ENCODE measurements around the gene UBAC2. TPM values are rescaled to one million over a fixed set of nuclear protein-coding genes. Genes with fewer than 3 reads are reported as not detected.

The UBAC2 gene
- polyA plus RNA-seq, 3 donors, result 59.6 to 113 (median 96.7) TPM

- TF ChIP-seq CTCF (IDR thresholded peaks at IDR 0.05), result no peak
- no peaks in the 10 kb centered on the region for H4K20me1 ChIP-seq (ENCODE audit: insufficient read depth, low read length)
- Mint-ChIP-seq H3K9me3 (peaks cover 0 to 12% (median 6%) of the 10 kb centered on the region in 7 donors), H3K36me3 (peaks cover 51 to 52% of the 10 kb centered on the region in 2 donors), H3K4me3 (no peak overlapping the region), H3K27me3 (ENCODE audit: low read depth in 3 of 3) (peaks cover 0 to 4% (median 0%) of the 10 kb centered on the region in 3 donors), H3K27ac (peak overlapping the region in 2 of 7 donors; percentile 62 to 63), H3K4me1 (peaks cover 57% of the 10 kb centered on the region)
- H3K9ac ChIP-seq (ENCODE audit: insufficient read depth, low read length, poor library complexity, severe bottlenecking), result no peak overlapping the region
- intact Hi-C loops (cut with micrococcal nuclease), result no loop called here
- no peak overlapping the region for H2AFZ ChIP-seq (ENCODE audit: insufficient read depth, low read depth, low read length, poor library complexity, severe bottlenecking)
- H3K27ac ChIP-seq (ENCODE audit: low read depth in 1 of 2, low read length in 2 of 2), result no peak overlapping the region
- no peaks in the 10 kb centered on the region for H3K27me3 ChIP-seq (ENCODE audit: control insufficient read depth in 2 of 2, insufficient read depth in 2 of 2, low read length in 2 of 2)
- no peak overlapping the region for H3K4me2 ChIP-seq (replicated peaks; ENCODE audit: extremely low read depth, low read length, poor library complexity, severe bottlenecking)
- WGBS (ENCODE audit: insufficient coverage), result 100% methylated on average over 1 of the region's 2 CpGs
- no peak overlapping the region for H3K4me3 ChIP-seq (replicated peaks in 1 of 3; ENCODE audit: low read depth in 2 of 3, low read length in 3 of 3)
- peaks cover 44 to 49% of the 10 kb centered on the region in 2 donors for H3K4me1 ChIP-seq (ENCODE audit: control insufficient read depth in 1 of 2, insufficient read depth in 2 of 2, low read length in 2 of 2)
- peaks cover 0 to 12% of the 10 kb centered on the region in 2 donors for H3K36me3 ChIP-seq (replicated peaks in 1 of 2; ENCODE audit: control insufficient read depth in 1 of 2, insufficient read depth in 2 of 2, low read length in 2 of 2)
- H3K9me3 ChIP-seq (replicated peaks in 1 of 2; ENCODE audit: control insufficient read depth in 1 of 2, insufficient read depth in 1 of 2, low read length in 2 of 2), result peaks cover 4 to 5% of the 10 kb centered on the region in 2 donors
- no peak for DNase-seq
- H3K79me2 ChIP-seq (ENCODE audit: insufficient read depth, low read length), result peaks cover 71% of the 10 kb centered on the region
These were observed 72.5 kb downstream of the UBAC2 start for GRCh38 chr13:99273128-99273527.

- no peak for DNase-seq
- Histone ChIP-seq H3K27ac (ENCODE audit: low read depth in 1 of 2, low read length in 2 of 2) (peak overlapping the region in 1 of 2 donors; percentile 27), H3K4me1 (ENCODE audit: control insufficient read depth in 1 of 2, insufficient read depth in 2 of 2, low read length in 2 of 2) (peaks cover 61 to 63% of the 10 kb centered on the region in 2 donors), H3K4me3 (replicated peaks in 1 of 3; ENCODE audit: low read depth in 2 of 3, low read length in 3 of 3) (no peak overlapping the region), H3K36me3 (replicated peaks in 1 of 2; ENCODE audit: control insufficient read depth in 1 of 2, insufficient read depth in 2 of 2, low read length in 2 of 2) (peaks cover 0 to 7% of the 10 kb centered on the region in 2 donors), H3K4me2 (replicated peaks; ENCODE audit: extremely low read depth, low read length, poor library complexity, severe bottlenecking) (no peak overlapping the region), H3K79me2 (ENCODE audit: insufficient read depth, low read length) (peaks cover 79% of the 10 kb centered on the region), H3K9me3 (replicated peaks in 1 of 2; ENCODE audit: control insufficient read depth in 1 of 2, insufficient read depth in 1 of 2, low read length in 2 of 2) (peaks cover 4 to 5% of the 10 kb centered on the region in 2 donors), H4K20me1 (ENCODE audit: insufficient read depth, low read length) (no peaks in the 10 kb centered on the region), H2AFZ (ENCODE audit: insufficient read depth, low read depth, low read length, poor library complexity, severe bottlenecking) (no peak overlapping the region), H3K9ac (ENCODE audit: insufficient read depth, low read length, poor library complexity, severe bottlenecking) (no peak overlapping the region), H3K27me3 (ENCODE audit: control insufficient read depth in 2 of 2, insufficient read depth in 2 of 2, low read length in 2 of 2) (no peaks in the 10 kb centered on the region)
- Mint-ChIP-seq H3K4me3 (no peak overlapping the region), H3K36me3 (peaks cover 54 to 56% of the 10 kb centered on the region in 2 donors), H3K27me3 (ENCODE audit: low read depth in 3 of 3) (peaks cover 0 to 4% (median 0%) of the 10 kb centered on the region in 3 donors), H3K4me1 (peaks cover 72% of the 10 kb centered on the region), H3K27ac (peak overlapping the region in 6 of 7 donors; percentile 25 to 98 (median 68)), H3K9me3 (peaks cover 0 to 12% (median 6%) of the 10 kb centered on the region in 7 donors)
- no peak for TF ChIP-seq CTCF (IDR thresholded peaks at IDR 0.05)
- intact Hi-C loops (cut with micrococcal nuclease), result no loop called here
- no CpG with 5 or more reads among the region's 1 CpG for WGBS (ENCODE audit: insufficient coverage)
These were observed 74.4 kb downstream of the UBAC2 start for GRCh38 chr13:99275093-99275469.

Data from CD14-positive monocyte (primary cell).